K562 (cell line): ENCODE results near the gene ANXA9. TPM values are rescaled to one million over a fixed set of nuclear protein-coding genes. Genes with fewer than 3 reads are reported as not detected.
A peak's percentile ranks its signal among the peaks of the same experiment; 100 is the strongest.

Experiments
- ATAC-seq: fragments of 200-7000 bp; cut with Tn5 transposase; 3 replicates; pipeline ENCODE4 v1.9.1; 2020; ENCODE audit warnings: moderate library complexity
- BruUV-seq: library from RNA; stranded (reverse); fragments of 400-500 nt; replicated peaks from 2 replicates; lab custom pipeline; 2021; lab: Mats Ljungman, UMichigan
- CTCF ChIA-PET: fragments of 300-600 bp; formaldehyde crosslinking; extraction: SDS; loops from one replicate; lab custom pipeline; 2021; ENCODE audit warnings: low intra/inter-chr PET ratio; lab: Yijun Ruan, JAX
- POLR2A ChIA-PET: fragments of 300-600, 350-650 bp; sonication (Branson Sonifier 250); formaldehyde crosslinking; extraction: SDS; loops from one replicate; lab custom pipeline; 2021; ENCODE audit warnings: antibody characterized with exemption, inconsistent platforms; lab: Yijun Ruan, JAX
- DNase-seq, 4 experiments: peaks; one replicate each; pipeline versions ENCODE4 v3.0.0 to v3.0.0-alpha.2; 2011 to 2018; ENCODE audit warnings: low spot score in 3 of 4, mixed read lengths in 3 of 4; ENCODE audit errors: extremely low read depth in 1 of 4
- FAIRE-seq: peaks from 2 replicates; lab custom pipeline; 2011; peaks lifted over from hg19 to GRCh38; lab: Jason Lieb, UNC
- H2AFZ ChIP-seq: 2 replicates; pipeline ENCODE4 v1.6.0; 2011; ENCODE audit warnings: low read depth, low read length, control low read depth, inconsistent platforms
- H3K27ac ChIP-seq: fragments of 200-600 bp; 3 replicates; pipeline ENCODE4 v1.8.0; 2011; ENCODE audit warnings: low read depth, mild to moderate bottlenecking, control low read depth, inconsistent platforms, low read length, moderate library complexity, mixed read lengths; ENCODE audit errors: extremely low read depth
- H3K27me3 ChIP-seq, 2 experiments: fragments of 300-600 bp in 1 of 2; 2 replicates in 1 of 2; 3 replicates in 1 of 2; pipeline versions ENCODE4 v1.6.0 to v1.8.0; 2011; ENCODE audit warnings: inconsistent platforms in 2 of 2, low read length in 2 of 2, mild to moderate bottlenecking in 1 of 2, mixed read lengths in 1 of 2, moderate library complexity in 1 of 2; ENCODE audit not compliant: control insufficient read depth in 2 of 2, insufficient read depth in 2 of 2
- H3K36me3 ChIP-seq: fragments of 300-600 bp; 3 replicates; pipeline ENCODE4 v1.8.0; 2011; ENCODE audit warnings: mild to moderate bottlenecking, low read length, inconsistent platforms; ENCODE audit not compliant: control insufficient read depth, insufficient read depth
- H3K4me1 ChIP-seq, 2 experiments: fragments of 200-600 bp in 1 of 2; replicated peaks in 1 of 2; 2 replicates in 1 of 2; 3 replicates in 1 of 2; pipeline versions ENCODE4 v1.5.1 to v1.8.0; 2011; ENCODE audit warnings: inconsistent platforms in 2 of 2, low read length in 2 of 2, mild to moderate bottlenecking in 1 of 2, mixed read lengths in 1 of 2, moderate library complexity in 1 of 2; ENCODE audit not compliant: control insufficient read depth in 2 of 2, insufficient read depth in 2 of 2
- H3K4me2 ChIP-seq: 2 replicates; pipeline ENCODE4 v1.6.1; 2011; ENCODE audit warnings: low read length, control low read depth, inconsistent platforms, mixed read lengths; ENCODE audit not compliant: insufficient read depth
- H3K4me3 ChIP-seq: fragments of 200-600 bp; sonication (generic), shearing (Covaris generic); 2 replicates; pipeline ENCODE4 v1.5.1; 2016; ENCODE audit warnings: control low read depth, inconsistent platforms
- H3K79me2 ChIP-seq: fragments of 200-600 bp; 3 replicates; pipeline ENCODE4 v1.8.0; 2011; ENCODE audit warnings: low read length, inconsistent platforms; ENCODE audit not compliant: control insufficient read depth, insufficient read depth
- H3K9ac ChIP-seq, 2 experiments: 2 replicates each; pipeline versions ENCODE4 v1.6.0 to v1.6.1; 2011; ENCODE audit warnings: low read depth in 2 of 2, low read length in 2 of 2, control low read depth in 1 of 2, inconsistent platforms in 1 of 2, mild to moderate bottlenecking in 1 of 2, mixed read lengths in 1 of 2; ENCODE audit not compliant: insufficient read depth in 1 of 2
- H3K9me1 ChIP-seq: one replicate; pipeline ENCODE4 v1.6.0; 2011; ENCODE audit warnings: inconsistent platforms, mild to moderate bottlenecking, low read length, moderate library complexity; ENCODE audit not compliant: control insufficient read depth, insufficient read depth
- H3K9me3 ChIP-seq: replicated peaks from 2 replicates; pipeline ENCODE4 v1.5.1; 2011; ENCODE audit warnings: low read depth, low read length, inconsistent platforms; ENCODE audit not compliant: control insufficient read depth, insufficient read depth
- H4K20me1 ChIP-seq: replicated peaks from 2 replicates; pipeline ENCODE4 v1.6.1; 2011; ENCODE audit warnings: low read length, inconsistent platforms, mixed read lengths; ENCODE audit not compliant: control insufficient read depth, insufficient read depth
- RBFOX2 ChIP-seq: fragments of 200-400 bp; formaldehyde crosslinking; IDR thresholded peaks from 2 replicates; pipeline ENCODE4 v1.6.1; 2017; ENCODE audit warnings: low read depth, mild to moderate bottlenecking, low read length, moderate library complexity
- WGBS: fragments of 100-300 bp; shearing (Covaris generic); methylation state at CpG from one replicate; pipeline ENCODE4 v1.1.6; 2016; ENCODE audit warnings: low coverage, mixed read lengths; ENCODE audit not compliant: insufficient coverage; ENCODE audit errors: missing lambda C conversion rate; 5-methylcytosine and 5-hydroxymethylcytosine counted together
- in situ Hi-C: fragments of 300-500 bp; cut with MboI; formaldehyde crosslinking; loops from 4 replicates; pipeline ENCODE4 v1.15.0; 2018; ENCODE audit warnings: inconsistent platforms, mixed read lengths
- intact Hi-C: fragments of 100-400 bp; cut with micrococcal nuclease; formaldehyde crosslinking; loops from 2 replicates; pipeline ENCODE4 v1.14.2; 2022
- polyA plus RNA-seq, 8 experiments: library from polyadenylated mRNA; depleted of rRNA in 4 of 8; stranded (reverse) in 5 of 8; unstranded in 3 of 8; fragments of >200 nt; fragmentation: Nextera tagmentation in 2 of 8; fragmentation: Illumina TruSeq in 1 of 8; extraction: Ambion mirVana in 2 of 8; extraction: Trizol in 1 of 8; gene quantifications; 2 replicates each; pipeline versions ENCODE4 v1.2.1 to v1.2.3, GENCODE V29; 2011 to 2014; ENCODE audit warnings: inconsistent platforms in 1 of 8, missing spikeins in 1 of 8
- total RNA-seq, 7 experiments: library from RNA; depleted of rRNA in 6 of 7; stranded (reverse); fragments of >200 nt in 6 of 7; fragmentation: Illumina TruSeq in 2 of 7; extraction: Trizol in 2 of 7; gene quantifications; 2 replicates each; pipeline versions ENCODE4 v1.2.1 to v1.2.3, GENCODE V29; 2011 to 2021; ENCODE audit warnings: low replicate concordance in 1 of 7
- TF ChIP-seq, protein P1 (sequence below): sonication (generic); formaldehyde crosslinking; IDR thresholded peaks from 2 replicates; pipeline ENCODE4 v1.8.0; 2022; ENCODE audit warnings: missing genetic modification reagents, mild to moderate bottlenecking, borderline replicate concordance

Gene ANXA9
- total and polyA plus RNA-seq, 9 of the 15 experiments (the other 6 are each of a cell fraction or from before 2014, with no cell fraction given): 0.24 to 1.6 (median 0.57) TPM

DNA sequence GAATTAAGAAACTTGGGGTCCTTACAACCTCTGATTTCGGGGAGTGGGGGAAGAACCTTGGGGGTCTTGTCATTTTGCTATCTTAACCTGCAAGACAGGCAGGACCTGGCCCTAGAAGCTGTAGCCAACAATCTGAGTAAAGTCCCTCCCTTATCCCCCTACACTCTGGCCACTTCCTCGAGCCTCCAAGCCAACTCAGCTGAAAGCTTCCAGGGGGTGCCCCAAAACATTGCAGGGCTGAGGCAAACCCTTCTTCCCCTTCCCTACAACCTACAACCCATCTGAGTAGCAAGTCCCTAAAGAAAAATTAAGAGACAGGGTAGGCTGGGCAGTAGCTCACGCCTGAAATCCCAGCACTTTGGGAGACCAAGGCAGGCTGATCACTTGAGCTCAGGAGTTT is 12.5 kb upstream of the ANXA9 start:
- H3K4me2 ChIP-seq: no peak overlapping the region
- peaks cover 38% of the 10 kb centered on the region for H4K20me1 ChIP-seq
- POLR2A ChIA-PET: interaction anchor here (0.7 to 7.5 kb wide), 4 partner anchors 8 to 540 kb away, joined by 3 to 64 read pairs (median 4); no protein-coding TSS in a partner anchor
- H3K9me1 ChIP-seq: peaks cover 5% of the 10 kb centered on the region
- CTCF ChIA-PET: no interaction called here
- H3K27ac ChIP-seq: no peak overlapping the region
- FAIRE-seq (no peak), DNase-seq (no peak), ATAC-seq (no peak)
- H3K9ac ChIP-seq: no peak overlapping the region
- 0 out of 2 replicates have a peak, but pooled peaks have one; percentile 11 for TF ChIP-seq RBFOX2
- TF ChIP-seq, protein P1, sequence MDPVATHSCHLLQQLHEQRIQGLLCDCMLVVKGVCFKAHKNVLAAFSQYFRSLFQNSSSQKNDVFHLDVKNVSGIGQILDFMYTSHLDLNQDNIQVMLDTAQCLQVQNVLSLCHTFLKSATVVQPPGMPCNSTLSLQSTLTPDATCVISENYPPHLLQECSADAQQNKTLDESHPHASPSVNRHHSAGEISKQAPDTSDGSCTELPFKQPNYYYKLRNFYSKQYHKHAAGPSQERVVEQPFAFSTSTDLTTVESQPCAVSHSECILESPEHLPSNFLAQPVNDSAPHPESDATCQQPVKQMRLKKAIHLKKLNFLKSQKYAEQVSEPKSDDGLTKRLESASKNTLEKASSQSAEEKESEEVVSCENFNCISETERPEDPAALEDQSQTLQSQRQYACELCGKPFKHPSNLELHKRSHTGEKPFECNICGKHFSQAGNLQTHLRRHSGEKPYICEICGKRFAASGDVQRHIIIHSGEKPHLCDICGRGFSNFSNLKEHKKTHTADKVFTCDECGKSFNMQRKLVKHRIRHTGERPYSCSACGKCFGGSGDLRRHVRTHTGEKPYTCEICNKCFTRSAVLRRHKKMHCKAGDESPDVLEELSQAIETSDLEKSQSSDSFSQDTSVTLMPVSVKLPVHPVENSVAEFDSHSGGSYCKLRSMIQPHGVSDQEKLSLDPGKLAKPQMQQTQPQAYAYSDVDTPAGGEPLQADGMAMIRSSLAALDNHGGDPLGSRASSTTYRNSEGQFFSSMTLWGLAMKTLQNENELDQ: no peak
- intact Hi-C loops (loop anchor here (10.0 kb wide), 1 partner anchor 355 kb away; no protein-coding TSS in a partner anchor), in situ Hi-C loops (no loop called here)
- no TSS peak for BruUV-seq
- no peak overlapping the region for H3K4me3 ChIP-seq
- H3K79me2 ChIP-seq: peaks cover 64% of the 10 kb centered on the region
- no peaks in the 10 kb centered on the region for H3K9me3 ChIP-seq
- H3K36me3 ChIP-seq: peaks cover 78% of the 10 kb centered on the region
- no peaks in the 10 kb centered on the region for H3K27me3 ChIP-seq
- no peak overlapping the region for H2AFZ ChIP-seq
- WGBS: 89% methylated on average over 3 of the region's 3 CpGs
- peaks cover 30 to 41% of the 10 kb centered on the region in 2 experiments for H3K4me1 ChIP-seq
